ENCODE measurements around the gene SEL1L3.
A peak's percentile ranks its signal among the peaks of the same experiment; 100 is the strongest.

The SEL1L3 gene

DNA sequence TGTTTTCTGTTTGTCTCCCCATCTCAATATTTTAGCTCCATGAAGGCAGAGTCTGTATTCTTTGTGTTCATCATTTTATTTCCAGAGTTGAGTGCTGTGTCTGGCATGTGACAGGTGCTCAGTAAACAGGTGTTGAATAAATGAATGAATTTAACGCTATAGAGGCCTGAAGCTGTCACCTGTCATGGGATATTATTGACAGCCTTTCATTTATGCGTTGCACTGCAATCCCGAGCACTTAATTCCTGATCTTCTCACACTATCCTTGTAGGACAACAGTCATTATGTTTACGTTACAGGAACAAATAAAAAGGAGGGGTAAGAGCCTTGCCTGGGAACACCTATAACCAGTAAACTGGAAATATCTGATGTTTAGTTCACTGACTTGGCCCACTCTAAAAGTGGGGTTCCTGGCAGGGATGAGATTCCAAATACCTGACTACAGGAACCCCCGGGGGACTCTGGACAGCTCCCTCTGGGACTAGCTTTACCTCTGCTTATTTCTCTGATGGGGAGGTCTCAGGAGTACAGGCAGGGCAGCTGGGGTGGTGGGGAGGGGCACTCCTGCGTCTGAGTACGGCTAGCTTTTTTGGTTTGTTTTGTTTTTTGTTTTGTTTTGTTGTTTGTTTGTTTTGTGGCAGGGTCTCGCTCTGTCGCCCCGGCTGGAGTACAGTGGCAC lies 36.6 kb downstream of the SEL1L3 start:
- H3K27ac ChIP-seq = peak overlapping the region; percentile 40
- TF ChIP-seq, protein P1, sequence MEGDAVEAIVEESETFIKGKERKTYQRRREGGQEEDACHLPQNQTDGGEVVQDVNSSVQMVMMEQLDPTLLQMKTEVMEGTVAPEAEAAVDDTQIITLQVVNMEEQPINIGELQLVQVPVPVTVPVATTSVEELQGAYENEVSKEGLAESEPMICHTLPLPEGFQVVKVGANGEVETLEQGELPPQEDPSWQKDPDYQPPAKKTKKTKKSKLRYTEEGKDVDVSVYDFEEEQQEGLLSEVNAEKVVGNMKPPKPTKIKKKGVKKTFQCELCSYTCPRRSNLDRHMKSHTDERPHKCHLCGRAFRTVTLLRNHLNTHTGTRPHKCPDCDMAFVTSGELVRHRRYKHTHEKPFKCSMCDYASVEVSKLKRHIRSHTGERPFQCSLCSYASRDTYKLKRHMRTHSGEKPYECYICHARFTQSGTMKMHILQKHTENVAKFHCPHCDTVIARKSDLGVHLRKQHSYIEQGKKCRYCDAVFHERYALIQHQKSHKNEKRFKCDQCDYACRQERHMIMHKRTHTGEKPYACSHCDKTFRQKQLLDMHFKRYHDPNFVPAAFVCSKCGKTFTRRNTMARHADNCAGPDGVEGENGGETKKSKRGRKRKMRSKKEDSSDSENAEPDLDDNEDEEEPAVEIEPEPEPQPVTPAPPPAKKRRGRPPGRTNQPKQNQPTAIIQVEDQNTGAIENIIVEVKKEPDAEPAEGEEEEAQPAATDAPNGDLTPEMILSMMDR (conservative IDR thresholded peaks at IDR 0.05) = no peak

DNA sequence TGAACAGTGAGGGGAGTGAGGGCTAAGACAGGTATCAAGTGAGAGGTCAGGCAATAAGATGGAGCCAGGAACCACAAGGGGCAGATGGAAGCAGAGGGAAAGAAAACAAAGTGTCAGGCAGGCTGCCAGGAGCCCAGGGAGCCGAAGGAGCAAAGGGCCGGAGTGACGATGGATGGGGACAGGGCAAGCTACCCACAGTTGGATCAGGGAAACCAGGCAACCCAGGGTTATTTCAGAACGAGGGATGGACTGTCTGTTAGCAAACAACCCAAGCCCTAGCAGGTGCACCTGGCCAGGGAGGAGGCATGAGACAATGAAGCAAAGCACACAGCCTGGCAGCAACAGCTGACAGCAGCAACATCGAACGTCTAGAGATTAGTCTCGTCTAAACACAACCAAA lies 39.2 kb downstream of the SEL1L3 start:
- TF ChIP-seq, protein P1 (conservative IDR thresholded peaks at IDR 0.05) = no peak
- H3K27ac ChIP-seq = no peak overlapping the region

DNA sequence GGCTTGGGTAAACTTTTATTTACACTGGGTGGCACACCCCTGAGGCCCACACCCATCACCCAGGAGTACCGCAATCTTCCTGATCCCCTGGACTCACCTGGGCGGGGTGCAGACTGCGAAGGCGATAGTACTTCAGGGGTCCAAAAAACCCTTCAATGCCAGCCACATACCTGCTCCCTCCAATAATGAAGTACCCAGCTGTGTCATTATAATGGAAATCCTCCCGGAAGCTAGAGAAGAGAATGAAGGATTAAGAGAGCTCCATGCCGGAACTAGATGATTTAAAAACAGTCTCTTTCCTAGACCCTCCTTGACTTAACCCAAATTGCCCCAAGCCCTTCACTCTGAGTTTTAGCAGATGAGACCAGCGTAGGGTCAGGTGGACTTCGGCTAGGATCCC lies 40.9 kb downstream of the SEL1L3 start:
- TF ChIP-seq, protein P1 (conservative IDR thresholded peaks at IDR 0.05) = no peak
- H3K27ac ChIP-seq = no peak overlapping the region

DNA sequence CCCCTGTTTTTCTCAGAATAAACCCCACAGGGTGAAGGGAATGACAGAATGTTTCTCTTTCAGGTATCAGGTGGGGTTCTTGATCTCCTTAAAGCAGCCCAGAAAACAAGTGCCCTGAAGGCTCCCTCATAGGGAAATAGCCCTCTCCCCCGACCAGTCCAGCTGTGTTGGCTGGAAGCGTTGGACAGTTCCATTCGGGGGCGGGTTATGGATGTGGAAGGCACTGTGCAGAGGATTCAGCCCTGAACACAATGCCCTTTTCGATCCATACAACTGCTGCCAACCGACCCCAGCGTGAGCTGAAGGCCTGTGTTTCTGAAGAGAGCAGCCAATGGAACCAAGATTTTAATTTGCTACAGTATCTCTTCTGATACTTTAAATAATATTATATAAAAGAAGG lies 41.5 kb downstream of the SEL1L3 start:
- H3K27ac ChIP-seq = no peak overlapping the region
- TF ChIP-seq, protein P1 (conservative IDR thresholded peaks at IDR 0.05) = no peak

DNA sequence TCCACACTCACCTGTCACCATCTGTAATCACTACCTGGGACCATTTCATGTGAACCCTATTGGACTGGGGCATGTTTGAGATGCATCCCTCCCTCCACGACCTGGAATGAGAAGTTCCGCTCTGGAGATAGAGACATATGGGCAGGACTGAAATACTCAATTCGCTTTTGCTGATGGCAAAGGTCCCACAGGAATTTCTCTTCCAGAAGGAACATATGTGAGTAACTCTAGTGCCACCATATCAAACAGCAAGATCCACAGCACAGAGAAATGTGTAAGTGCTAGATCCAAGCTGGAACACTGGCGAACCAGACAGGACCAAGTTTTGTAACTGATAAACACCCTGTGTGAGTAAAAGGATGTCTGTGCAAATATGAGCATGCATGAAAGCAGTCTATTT lies 43.9 kb downstream of the SEL1L3 start:
- no peak overlapping the region for H3K27ac ChIP-seq
- TF ChIP-seq, protein P1 (conservative IDR thresholded peaks at IDR 0.05) = no peak

DNA sequence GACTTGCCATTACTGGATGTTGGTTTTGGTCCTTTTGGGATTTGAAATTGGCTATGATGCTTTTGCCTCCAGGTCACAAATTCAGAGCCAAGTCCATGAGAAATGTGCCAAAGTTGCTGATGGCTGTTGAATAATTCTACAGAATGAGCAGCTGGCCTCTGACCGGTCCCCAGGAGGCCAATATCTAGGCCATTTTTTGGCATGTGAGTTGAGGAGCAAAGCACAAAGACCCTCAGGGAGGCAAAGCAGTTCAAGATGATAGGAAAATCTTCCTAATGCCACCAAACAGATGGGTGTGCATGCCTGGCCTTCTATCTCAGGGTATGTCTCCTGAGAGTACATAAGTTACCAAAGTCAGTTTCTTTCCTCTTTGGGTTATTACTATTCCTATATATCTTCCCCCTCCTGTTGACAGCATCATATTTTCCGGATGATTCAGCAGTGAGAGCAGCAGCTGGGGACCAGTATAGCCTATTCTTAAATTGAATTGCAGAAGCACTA lies 44.4 kb downstream of the SEL1L3 start:
- no peak overlapping the region for H3K27ac ChIP-seq
- TF ChIP-seq, protein P1 (conservative IDR thresholded peaks at IDR 0.05) = no peak

DNA sequence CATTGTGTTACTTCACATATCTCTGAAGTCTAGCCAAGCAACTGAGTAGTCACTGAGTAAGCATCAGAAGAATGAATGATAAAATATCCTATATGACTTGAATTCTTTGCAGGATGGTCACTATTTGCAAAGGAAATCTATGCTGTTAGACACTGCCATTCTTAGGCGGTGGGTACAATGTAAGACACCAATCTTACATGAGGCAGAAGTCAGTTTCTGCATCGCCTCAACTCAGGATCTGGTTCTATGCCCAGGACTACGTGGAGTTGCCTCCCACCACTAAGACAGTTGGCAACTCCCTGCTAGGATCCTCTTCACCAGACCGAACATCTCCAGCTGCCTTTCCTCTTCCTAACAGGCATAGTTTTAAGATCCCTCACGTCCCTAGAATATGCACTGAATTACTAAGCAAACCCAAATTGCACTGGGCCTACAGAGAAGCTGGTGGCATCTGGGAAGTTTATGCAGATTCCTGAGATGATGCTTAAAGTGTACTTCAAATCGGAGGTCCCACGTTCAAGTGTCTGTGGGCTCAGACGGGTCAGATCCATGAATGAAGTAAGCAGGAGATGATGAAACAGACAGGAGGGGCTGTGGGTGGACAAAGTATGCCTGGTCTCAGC lies 45.6 kb downstream of the SEL1L3 start:
- TF ChIP-seq, protein P1 (conservative IDR thresholded peaks at IDR 0.05) = no peak
- H3K27ac ChIP-seq = no peak overlapping the region
